ENCODE data around the gene IL17RC. TPM values are rescaled to one million over a fixed set of nuclear protein-coding genes. Genes with fewer than 3 reads are reported as not detected.

The IL17RC gene
- total RNA-seq, 1 experiment from 2014 or later, result 17.6 TPM

DNA sequence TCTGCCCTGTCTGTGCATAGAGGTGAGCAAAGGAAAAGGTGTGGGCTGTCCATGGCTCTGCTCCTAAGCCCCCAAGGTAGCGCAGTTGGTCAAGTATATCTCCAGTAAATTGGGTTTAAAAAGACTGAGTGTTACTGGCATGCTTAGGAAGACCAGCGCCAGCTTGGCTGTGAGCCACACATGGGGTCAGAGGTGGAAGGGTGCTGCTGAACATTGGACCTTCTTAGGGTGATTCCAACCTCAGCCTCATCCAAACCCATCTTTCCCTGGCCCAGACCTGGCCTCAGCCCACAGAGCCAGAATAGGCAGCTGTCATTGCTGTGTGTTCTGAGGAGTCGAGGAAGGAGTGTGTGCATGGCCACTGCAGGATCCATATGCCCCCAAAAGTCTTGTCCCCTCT is 8.6 kb upstream of the IL17RC start:
- Histone ChIP-seq H4K20me1 (ENCODE audit: insufficient read depth) (no peaks in the 10 kb centered on the region), H3K4me3 (replicated peaks in 1 of 2; ENCODE audit: low read depth in 1 of 2, low read length in 2 of 2) (no peak overlapping the region), H3K27me3 (ENCODE audit: insufficient read depth, low read length) (no peaks in the 10 kb centered on the region), H3K4me1 (ENCODE audit: control insufficient read depth in 1 of 2, insufficient read depth in 2 of 2, low read length in 2 of 2) (peaks cover 7 to 9% of the 10 kb centered on the region in 2 experiments; a peak in 3 of 4 replicates), H3K9me2 (ENCODE audit: insufficient read depth) (no peaks in the 10 kb centered on the region), H3K36me3 (ENCODE audit: control insufficient read depth in 1 of 2, insufficient read depth in 2 of 2, low read length in 2 of 2) (peaks cover 0 to 3% of the 10 kb centered on the region in 2 experiments; a peak in 2 of 4 replicates), H3K9me3 (ENCODE audit: control insufficient read depth in 1 of 2, insufficient read depth in 1 of 2, low read depth in 1 of 2, low read length in 2 of 2) (no peaks in the 10 kb centered on the region), H3K9ac (ENCODE audit: low read length) (no peak overlapping the region), H2AFZ (ENCODE audit: low read depth, low read length, poor library complexity, severe bottlenecking) (no peak overlapping the region), H3K79me2 (ENCODE audit: insufficient read depth, low read length) (no peaks in the 10 kb centered on the region), H3K4me2 (ENCODE audit: low read length) (no peak overlapping the region), H3K27ac (ENCODE audit: low read depth, low read length) (no peak overlapping the region)
- TF ChIP-seq EZH2phosphoT487 (IDR thresholded peaks at IDR 0.05; ENCODE audit: borderline replicate concordance), result no peak
- no peak for TF ChIP-seq POLR2AphosphoS5 (IDR thresholded peaks at IDR 0.05; ENCODE audit: low read depth, low read length)
- TF ChIP-seq TCF7L2 (IDR thresholded peaks at IDR 0.05; ENCODE audit: borderline replicate concordance, extremely low read depth, insufficient read depth, insufficient read length), result no peak
- TF ChIP-seq FOSL1 (IDR thresholded peaks at IDR 0.05; ENCODE audit: low read depth), result no peak
- TF ChIP-seq, protein P1, sequence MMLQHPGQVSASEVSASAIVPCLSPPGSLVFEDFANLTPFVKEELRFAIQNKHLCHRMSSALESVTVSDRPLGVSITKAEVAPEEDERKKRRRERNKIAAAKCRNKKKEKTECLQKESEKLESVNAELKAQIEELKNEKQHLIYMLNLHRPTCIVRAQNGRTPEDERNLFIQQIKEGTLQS (IDR thresholded peaks at IDR 0.05), result no peak
- TF ChIP-seq, protein P2, sequence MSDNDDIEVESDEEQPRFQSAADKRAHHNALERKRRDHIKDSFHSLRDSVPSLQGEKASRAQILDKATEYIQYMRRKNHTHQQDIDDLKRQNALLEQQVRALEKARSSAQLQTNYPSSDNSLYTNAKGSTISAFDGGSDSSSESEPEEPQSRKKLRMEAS (IDR thresholded peaks at IDR 0.05), result no peak
- TF ChIP-seq, protein P3, sequence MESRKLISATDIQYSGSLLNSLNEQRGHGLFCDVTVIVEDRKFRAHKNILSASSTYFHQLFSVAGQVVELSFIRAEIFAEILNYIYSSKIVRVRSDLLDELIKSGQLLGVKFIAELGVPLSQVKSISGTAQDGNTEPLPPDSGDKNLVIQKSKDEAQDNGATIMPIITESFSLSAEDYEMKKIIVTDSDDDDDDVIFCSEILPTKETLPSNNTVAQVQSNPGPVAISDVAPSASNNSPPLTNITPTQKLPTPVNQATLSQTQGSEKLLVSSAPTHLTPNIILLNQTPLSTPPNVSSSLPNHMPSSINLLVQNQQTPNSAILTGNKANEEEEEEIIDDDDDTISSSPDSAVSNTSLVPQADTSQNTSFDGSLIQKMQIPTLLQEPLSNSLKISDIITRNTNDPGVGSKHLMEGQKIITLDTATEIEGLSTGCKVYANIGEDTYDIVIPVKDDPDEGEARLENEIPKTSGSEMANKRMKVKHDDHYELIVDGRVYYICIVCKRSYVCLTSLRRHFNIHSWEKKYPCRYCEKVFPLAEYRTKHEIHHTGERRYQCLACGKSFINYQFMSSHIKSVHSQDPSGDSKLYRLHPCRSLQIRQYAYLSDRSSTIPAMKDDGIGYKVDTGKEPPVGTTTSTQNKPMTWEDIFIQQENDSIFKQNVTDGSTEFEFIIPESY (IDR thresholded peaks at IDR 0.05; ENCODE audit: extremely low read depth, insufficient replicate concordance, low read length), result no peak
- TF ChIP-seq ELF1 (IDR thresholded peaks at IDR 0.05; ENCODE audit: borderline replicate concordance, low read depth), result no peak
- POLR2A ChIA-PET, result no interaction called here
- ATAC-seq, result no peak
- no peak for DNase-seq (ENCODE audit: low read depth, low spot score)
- CTCF ChIA-PET, result interaction anchor here (1.8 kb wide), 1 partner anchor 24 kb away, joined by 3 read pairs; no protein-coding TSS in a partner anchor
- no TSS peak for BruUV-seq (replicated peaks)
- RAD21 ChIA-PET (ENCODE audit: low non-redundant PET in 1 of 2, low total read pairs in 2 of 2, uncharacterized antibody in 2 of 2, unreplicated experiment in 2 of 2), result no interaction called here
- intact Hi-C loops (cut with micrococcal nuclease), result no loop called here
